Mucosa of stomach (tissue), 1 donor: Measurements from ENCODE around the gene MRPL34.

ENCODE experiments used
- H3K27me3 ChIP-seq: one replicate; pipeline ENCODE4 v1.7.0; 2013; ENCODE audit warnings: mild to moderate bottlenecking, low read length; ENCODE audit not compliant: control insufficient read depth, insufficient read depth
- H3K36me3 ChIP-seq: one replicate; pipeline ENCODE4 v1.7.0; 2013; ENCODE audit warnings: low read length; ENCODE audit not compliant: control insufficient read depth, insufficient read depth
- H3K4me1 ChIP-seq: one replicate; pipeline ENCODE4 v1.7.0; 2013; ENCODE audit warnings: mild to moderate bottlenecking, low read length; ENCODE audit not compliant: control insufficient read depth, insufficient read depth
- H3K4me3 ChIP-seq: one replicate; pipeline ENCODE4 v1.7.0; 2013; ENCODE audit warnings: low read length
- H3K9ac ChIP-seq: one replicate; pipeline ENCODE4 v1.7.0; 2013; ENCODE audit warnings: mild to moderate bottlenecking, low read length, moderate library complexity
- H3K9me3 ChIP-seq: one replicate; pipeline ENCODE4 v1.7.0; 2013; ENCODE audit warnings: mild to moderate bottlenecking, low read length, moderate library complexity; ENCODE audit not compliant: control insufficient read depth
- donor health status: Pancreatic carcinoma.

The MRPL34 gene

DNA sequence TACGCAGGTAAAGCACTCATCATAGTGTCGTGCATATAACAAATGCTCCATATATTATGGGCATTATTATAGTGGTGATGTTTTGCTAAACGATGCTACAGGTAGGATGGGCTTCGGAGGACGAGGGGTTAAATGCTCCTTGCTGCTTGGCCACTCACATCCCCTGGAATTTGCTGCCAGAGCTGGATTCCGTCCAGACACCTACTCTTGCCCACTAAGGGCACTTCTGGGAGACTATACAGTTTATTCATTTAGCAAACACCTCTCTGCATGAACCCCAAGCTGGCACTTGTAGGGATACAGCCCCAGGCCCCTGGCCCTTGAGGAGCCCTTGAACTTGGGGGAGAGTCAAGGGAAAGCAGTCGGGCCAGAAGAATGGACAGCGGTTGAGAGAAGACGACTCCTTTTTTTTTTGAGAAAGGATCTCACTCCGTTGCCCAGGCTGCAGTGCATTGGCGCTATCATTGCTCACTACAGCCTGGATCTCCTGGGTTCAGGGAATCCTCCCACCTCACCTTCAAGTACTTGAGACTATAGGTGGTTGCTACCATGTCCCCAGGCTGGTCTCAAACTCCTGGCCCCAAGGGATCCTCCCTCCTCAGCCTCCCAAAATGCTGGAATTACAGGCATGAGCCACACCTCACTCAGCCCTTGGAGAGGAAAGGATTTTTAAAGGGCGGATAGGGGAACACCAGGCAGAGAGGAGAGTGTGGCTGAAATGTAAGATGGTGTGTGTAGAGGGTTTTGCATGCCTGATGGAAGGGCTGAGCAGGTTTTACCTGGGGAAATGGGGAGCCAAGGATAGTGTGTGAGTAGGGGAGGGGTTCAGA lies 1.1 kb upstream of the MRPL34 start:
- Histone ChIP-seq H3K4me1 (peaks cover 32% of the 10 kb centered on the region), H3K27me3 (no peaks in the 10 kb centered on the region), H3K36me3 (no peaks in the 10 kb centered on the region), H3K9ac (no peak overlapping the region), H3K9me3 (no peaks in the 10 kb centered on the region), H3K4me3 (no peak overlapping the region)

DNA sequence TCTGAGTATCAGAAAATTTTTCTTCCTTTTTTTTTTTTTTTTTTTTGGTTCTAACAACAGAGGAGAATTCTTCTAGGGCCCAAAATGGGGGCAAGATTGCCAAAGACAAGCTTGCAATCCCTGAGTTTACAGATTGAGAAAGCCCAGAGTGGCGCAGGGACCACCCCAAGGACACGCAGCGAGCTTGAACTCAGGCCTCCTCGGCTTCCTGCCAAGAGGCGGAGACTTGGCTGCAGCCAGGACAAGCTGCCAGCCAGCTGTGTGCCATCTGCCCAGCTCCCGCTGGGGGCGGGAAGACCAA lies 506 bp upstream of the MRPL34 start:
- Histone ChIP-seq H3K36me3 (no peaks in the 10 kb centered on the region), H3K9ac (no peak overlapping the region), H3K4me3 (no peak overlapping the region), H3K27me3 (no peaks in the 10 kb centered on the region), H3K4me1 (peaks cover 37% of the 10 kb centered on the region), H3K9me3 (no peaks in the 10 kb centered on the region)

DNA sequence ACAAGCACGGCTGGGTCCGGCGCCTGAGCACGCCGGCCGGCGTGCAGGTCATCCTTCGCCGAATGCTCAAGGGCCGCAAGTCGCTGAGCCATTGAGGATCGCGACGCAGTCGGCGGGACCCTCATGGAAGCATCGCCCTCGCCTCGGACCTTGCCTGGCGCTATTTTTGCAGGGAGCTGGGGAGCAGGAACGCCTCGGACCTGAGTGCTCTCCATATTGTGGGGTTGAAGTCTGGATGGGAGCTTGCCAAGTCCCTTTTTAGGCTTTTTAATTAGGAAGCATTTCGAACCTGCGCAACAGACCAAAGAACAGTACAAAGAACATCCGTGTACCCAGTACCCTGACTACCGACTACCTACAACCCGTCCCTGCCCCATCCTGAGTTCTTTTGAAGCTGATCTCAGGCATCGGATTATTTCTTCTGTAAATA lies 628 bp downstream of the MRPL34 start:
- H3K36me3 ChIP-seq = no peaks in the 10 kb centered on the region
- H3K4me1 ChIP-seq = peaks cover 48% of the 10 kb centered on the region
- H3K9ac ChIP-seq = peak overlapping the region; percentile 88
- H3K27me3 ChIP-seq = no peaks in the 10 kb centered on the region
- H3K9me3 ChIP-seq = no peaks in the 10 kb centered on the region
- H3K4me3 ChIP-seq = peak overlapping the region; percentile 23

DNA sequence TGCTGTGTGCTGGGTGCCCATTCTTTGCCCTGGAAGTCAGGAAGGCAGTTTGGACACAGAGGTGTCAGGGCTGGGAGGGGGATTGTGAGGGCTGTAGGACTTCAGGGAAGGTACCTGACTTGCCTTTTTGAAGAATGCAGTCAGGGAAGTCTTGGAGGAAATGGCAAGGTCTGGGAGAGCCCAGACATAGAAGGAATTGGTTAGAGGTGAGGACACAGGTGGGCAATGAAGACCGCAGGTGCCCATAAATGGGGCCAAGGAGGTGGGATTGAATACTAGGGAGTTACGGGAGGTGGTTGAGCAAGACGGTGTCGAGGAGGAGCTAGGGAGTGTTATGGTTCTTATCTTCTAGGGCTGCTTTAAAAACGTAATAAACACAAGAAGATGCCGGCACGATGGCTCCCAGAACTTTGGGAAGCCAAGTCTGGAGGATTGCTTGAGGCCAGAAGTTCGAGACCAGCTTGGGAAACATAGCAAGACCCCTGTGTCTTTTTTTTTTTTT lies 2.3 kb downstream of the MRPL34 start:
- H3K4me1 ChIP-seq = peaks cover 57% of the 10 kb centered on the region
- H3K4me3 ChIP-seq = no peak overlapping the region
- no peaks in the 10 kb centered on the region for H3K9me3 ChIP-seq
- no peak overlapping the region for H3K9ac ChIP-seq
- H3K27me3 ChIP-seq = no peaks in the 10 kb centered on the region
- no peaks in the 10 kb centered on the region for H3K36me3 ChIP-seq

DNA sequence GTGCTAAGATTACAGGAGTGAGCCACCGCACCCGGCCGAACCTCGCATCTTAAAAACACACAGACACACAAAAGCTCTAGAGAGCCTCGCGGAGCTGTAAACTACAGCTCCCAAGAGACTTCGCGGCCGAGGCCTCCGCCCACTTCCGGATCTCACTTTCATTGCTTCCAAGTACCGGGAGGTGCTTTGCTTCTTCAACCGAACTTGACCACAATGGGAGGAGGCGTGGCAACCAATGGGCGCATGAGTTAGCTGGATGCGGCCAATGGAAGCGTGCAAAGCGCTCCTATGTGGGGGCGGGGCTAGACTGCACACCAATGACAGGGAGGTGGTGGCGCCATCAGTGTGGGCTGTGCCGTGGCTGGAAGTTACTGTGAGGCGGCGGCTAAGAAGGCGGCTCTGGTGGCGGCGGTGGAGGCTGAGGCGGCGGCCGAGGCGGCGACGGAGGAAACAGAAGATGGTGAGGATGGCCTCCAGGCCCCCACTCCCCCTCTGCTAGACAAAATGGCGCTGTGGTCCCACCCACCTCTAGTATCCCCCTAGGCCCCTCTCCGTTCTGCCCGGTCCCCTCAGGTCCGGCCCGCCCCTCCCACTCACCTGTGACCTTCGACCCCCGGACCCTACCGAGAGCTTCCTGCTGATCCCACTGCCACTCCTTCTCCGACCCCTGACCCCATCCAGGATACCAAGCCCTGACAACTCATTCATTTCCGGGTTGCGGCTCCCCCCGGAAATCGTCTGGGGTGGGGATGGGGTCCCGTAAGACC lies 3.7 kb downstream of the MRPL34 start, which contains the start of gene DDA1:
TSS of gene DDA1 (plus strand) at position 366 of the 767 bp plus-strand sequence. CDS start at position 458, 92 bp downstream.
- peak within 1 kb of the TSS; percentile 76 for H3K4me3 ChIP-seq
- no peaks in the 10 kb centered on the region for H3K9me3 ChIP-seq
- H3K27me3 ChIP-seq = no peaks in the 10 kb centered on the region
- H3K9ac ChIP-seq = peak within 1 kb of the TSS; percentile 93
- H3K36me3 ChIP-seq = peaks cover 9% of the 10 kb centered on the region
- H3K4me1 ChIP-seq = peaks cover 53% of the 10 kb centered on the region

DNA sequence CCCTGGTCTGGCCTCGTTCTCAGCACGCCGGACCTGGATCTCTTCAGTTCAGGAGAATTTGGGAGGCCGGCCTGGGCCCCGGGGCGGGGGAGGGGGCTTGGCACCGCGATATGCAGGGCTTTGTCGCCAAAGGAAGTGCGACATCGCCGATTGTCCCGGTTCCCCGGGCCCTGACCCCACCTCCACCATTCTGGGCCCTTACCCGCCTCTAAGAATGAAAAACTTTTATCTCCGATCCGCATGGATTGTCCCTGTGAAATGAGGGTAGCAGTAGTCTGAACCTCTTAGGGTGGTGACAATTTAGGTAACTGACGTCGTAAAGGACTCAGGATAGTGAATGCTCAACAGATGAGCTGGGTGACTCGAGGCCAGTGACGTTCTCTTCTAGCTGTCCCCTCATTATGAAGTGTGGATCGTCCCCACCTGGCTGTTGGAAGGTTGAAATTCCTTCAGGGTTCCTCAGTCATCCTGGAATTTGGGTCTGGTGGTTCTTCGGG lies 4.3 kb downstream of the MRPL34 start:
- Histone ChIP-seq H3K4me3 (peak overlapping the region; percentile 76), H3K9ac (peak overlapping the region; percentile 93), H3K27me3 (no peaks in the 10 kb centered on the region), H3K36me3 (peaks cover 13% of the 10 kb centered on the region), H3K4me1 (peaks cover 47% of the 10 kb centered on the region), H3K9me3 (no peaks in the 10 kb centered on the region)

DNA sequence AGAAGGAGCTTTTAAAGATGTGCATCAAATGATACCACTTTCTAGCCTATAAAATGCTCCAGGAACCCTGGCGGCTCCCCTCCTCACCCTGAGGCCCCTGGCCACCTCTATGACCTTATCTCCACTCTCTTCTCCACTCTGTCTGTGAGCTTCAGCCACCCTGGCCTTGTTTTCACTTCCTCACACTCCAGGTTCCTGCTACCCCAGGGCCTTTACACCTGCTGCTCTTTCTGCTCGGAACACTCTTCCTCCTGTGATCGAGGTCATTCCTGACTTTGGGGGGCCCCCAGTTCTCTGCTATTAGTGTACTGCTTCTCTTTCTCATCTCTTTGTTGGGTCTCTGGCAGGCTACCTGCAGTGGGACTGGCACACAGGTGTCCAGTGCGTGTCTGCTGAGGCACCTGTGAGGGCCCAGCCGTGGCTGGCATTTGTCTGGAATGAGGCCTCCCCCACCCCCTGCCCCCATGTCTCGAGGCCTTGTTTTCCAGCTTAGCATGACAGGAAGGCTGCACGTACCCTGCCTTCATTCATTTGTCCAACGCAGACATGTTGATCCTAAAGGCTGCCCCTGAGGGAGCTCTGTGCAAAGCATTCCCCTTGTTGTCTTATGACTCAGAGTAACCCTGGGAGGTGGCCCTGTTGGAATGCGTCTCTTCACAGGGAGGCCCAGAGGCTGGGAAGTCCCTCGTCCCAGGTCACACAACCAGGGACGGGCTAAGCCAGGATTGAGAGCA lies 6.0 kb downstream of the MRPL34 start:
- peaks cover 46% of the 10 kb centered on the region for H3K4me1 ChIP-seq
- peak overlapping the region; percentile 33 for H3K9ac ChIP-seq
- H3K4me3 ChIP-seq = no peak overlapping the region
- H3K36me3 ChIP-seq = peaks cover 13% of the 10 kb centered on the region
- H3K27me3 ChIP-seq = no peaks in the 10 kb centered on the region
- H3K9me3 ChIP-seq = no peaks in the 10 kb centered on the region

DNA sequence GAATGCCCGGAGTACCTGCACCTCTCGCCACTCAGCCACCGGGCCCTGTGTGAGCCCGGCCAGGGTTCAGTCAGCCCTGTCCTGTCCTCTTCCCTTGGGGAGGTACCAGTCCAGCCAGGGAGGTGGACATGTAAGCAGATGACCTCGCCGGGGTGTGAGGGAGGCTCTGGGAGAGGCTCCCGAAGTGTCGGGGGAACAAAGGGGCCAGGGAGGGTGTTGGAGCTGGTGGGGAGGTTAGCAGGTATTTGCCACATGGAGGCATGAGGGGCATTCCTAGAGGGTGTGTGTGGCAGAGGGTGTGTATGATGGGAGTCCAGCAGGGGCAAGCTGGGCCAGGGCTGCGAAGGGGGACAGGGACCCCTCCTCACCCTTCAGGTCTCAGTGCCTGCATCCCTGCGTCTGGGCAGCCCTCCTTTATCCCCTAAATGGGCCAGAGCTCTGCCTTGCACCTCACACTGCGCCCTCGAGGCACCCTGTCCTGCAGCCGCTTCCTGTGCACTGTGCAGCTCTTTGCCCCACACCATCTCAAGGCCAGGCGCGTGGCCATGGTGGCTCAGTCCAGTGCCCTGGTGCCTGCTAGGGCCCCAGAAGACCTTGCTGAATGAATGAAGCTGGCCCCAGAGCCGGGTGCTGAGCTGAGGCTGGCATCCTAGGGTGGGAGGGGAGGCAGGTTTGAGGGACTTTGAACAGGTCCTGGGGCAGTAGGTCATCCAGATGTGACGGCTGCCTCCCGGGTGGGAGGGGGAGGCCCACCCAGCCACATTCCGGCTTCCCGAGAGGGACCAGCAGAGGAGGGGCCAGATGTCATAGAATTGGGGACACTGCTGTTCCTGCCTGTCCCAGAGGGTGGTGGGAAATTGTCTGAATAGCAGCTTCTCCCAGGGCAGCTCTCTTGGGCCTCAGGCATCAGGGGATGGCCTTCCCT lies 6.8 kb downstream of the MRPL34 start:
- no peaks in the 10 kb centered on the region for H3K27me3 ChIP-seq
- H3K9me3 ChIP-seq = no peaks in the 10 kb centered on the region
- no peak overlapping the region for H3K4me3 ChIP-seq
- H3K9ac ChIP-seq = peak overlapping the region; percentile 33
- peaks cover 13% of the 10 kb centered on the region for H3K36me3 ChIP-seq
- peaks cover 44% of the 10 kb centered on the region for H3K4me1 ChIP-seq

DNA sequence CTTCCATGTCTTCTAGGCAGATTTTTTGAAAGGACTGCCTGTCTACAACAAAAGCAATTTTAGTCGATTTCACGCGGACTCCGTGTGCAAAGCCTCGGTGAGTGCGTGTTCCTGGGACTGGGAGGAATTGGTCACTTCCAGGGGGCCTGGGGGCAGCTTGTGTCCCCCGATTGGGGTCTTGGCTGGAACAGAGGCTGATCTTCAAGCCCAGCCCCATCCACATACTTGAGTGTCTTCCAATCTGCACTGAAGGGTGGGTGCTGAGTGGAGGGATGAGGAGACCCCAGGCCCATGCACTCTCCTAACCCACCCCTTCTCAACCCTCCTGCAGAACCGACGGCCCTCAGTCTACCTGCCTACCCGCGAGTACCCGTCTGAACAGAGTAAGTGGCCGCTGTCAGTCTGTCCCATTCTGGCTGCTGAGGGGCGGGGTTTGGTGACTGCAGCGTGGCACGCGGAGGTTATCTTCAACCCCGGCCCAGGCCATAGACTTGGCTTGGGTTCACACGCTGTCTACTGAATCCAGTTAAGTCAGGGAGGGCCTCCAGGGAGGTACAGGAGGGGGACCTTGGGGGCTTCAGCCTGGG lies 8.4 kb downstream of the MRPL34 start:
- H3K4me3 ChIP-seq = no peak overlapping the region
- no peak overlapping the region for H3K9ac ChIP-seq
- H3K27me3 ChIP-seq = no peaks in the 10 kb centered on the region
- H3K4me1 ChIP-seq = peaks cover 58% of the 10 kb centered on the region
- no peaks in the 10 kb centered on the region for H3K9me3 ChIP-seq
- peaks cover 13% of the 10 kb centered on the region for H3K36me3 ChIP-seq

DNA sequence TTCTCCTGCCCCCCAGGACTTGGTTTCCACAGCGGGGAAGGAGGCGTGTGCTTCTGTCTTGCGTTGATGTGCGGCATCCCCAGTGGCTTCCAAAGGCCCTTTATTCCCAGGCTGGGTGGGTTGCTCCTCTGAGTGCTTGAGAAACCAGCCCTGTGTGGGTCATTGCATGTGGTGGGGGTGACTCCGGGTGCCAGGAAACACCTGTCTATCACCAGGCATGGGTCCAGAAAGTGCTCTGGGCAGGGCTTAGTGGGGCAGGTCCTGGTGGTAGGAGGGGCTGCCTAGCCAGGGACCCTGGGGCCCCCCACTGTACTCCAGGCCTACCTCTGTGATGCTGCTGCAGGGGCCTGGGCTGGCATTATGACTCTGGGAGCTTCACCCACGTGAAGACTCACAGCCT lies 13.3 kb downstream of the MRPL34 start:
- no peaks in the 10 kb centered on the region for H3K9me3 ChIP-seq
- H3K4me3 ChIP-seq = no peak overlapping the region
- H3K4me1 ChIP-seq = peaks cover 22% of the 10 kb centered on the region
- no peaks in the 10 kb centered on the region for H3K27me3 ChIP-seq
- H3K36me3 ChIP-seq = peaks cover 8% of the 10 kb centered on the region
- H3K9ac ChIP-seq = no peak overlapping the region
